NOMO-1 (cell line): ENCODE results near the gene OPCML.

ENCODE experiments used
- DNase-seq, 2 experiments: peaks; one replicate each; lab custom pipeline; 2025; ENCODE audit not compliant: unreplicated experiment in 2 of 2; lab: John Stamatoyannopoulos, UW

OPCML gene

DNA sequence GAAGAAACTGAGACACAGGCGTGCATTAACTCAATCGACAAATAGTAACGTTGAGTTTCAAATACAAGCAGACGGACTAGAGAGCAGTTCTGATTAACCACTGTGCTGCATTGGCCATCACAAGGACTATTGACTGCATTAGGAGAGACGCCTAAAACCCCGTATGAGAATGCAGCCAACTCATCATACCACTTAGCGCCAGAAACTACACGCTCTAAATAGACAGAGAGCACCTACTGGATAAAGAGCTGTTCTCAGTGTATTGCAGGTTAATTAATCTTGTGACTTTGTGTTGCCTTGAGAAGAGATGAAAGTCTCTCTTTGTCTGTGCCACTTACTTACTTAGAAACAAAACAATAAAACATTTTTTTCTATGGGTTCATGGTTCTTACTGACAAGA is 484.0 kb downstream of the OPCML start:
- no peak for DNase-seq

GRCh38 chr11:133047771-133048115 is 484.6 kb downstream of the OPCML start:
- no peak for DNase-seq

DNA sequence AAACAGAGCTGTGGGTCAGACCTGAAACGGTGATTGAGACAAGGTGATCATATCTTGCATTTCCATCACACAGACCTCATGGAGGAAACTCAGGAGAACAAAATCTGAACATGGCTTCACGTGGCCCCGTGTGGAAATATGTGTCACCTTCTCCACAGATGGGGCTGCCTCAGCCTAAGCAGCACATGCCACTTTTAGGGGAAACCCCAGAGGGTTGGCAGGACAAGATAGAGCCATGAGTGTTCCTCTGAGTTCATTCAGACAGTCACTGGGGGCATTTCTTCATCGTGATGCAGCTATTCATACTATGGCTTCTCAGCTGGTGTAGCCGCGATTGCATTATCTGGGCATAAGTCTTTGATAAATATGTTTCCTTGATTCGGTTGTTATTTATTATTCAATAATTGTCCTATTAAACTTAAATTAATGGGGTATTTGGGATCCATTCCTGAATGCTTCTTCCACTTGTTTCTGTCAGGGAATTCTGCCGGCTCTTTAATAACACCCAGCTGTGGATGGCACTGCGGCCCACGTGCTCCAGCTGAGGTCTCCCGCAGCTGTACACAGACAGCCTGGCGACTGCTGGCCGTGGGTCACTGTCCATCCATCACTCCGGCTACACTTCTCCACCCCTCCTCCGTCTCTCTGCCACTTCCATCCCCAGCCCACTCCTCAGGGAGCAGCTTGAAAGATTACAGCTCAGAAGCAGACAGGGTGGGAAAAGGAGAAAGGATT is 485.1 kb downstream of the OPCML start:
- no peak for DNase-seq

DNA sequence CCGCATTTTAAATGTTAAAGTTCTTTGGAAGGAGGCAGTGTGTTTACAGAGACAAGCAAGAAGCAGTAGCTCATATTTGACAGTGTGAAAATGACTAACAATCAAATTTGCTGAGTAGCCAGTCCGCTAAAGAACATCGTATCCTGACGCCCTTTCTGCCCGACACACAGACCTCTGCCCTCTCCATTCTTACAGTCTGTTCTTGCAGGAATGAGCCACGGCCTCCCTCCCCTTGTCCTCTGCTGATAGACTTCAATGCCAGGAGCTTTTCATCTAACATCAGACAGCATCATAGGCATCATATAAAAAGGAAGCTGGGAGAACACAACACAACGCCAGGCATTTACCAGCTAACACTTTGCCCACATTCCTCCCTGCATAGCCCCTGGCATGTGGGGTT is 486.0 kb downstream of the OPCML start:
- DNase-seq: no peak

- no peak for DNase-seq
Measured at GRCh38 chr11:133041928-133042882, 490.1 kb downstream of the OPCML start.

DNA sequence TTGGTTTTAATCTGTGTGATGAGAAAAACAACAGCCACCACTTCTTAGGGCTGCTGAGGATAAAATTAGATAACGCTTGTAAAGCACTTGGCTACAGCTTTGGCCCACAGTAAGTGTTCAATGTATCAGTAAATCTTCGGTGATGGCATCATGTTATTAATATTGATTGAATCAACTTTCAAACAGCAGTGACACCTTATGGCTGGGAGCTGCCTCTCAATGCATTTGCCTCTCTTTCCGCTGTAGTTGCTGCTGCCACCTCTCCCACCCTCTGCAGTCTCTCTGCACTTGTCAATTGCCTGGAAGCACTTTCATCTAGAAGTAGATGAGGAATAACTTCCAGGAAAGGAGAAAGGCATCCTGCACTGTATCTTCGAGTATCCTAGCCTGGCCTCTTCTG is 491.1 kb downstream of the OPCML start:
- DNase-seq: no peak

- no peak for DNase-seq
Measured at GRCh38 chr11:133040289-133040900, 491.9 kb downstream of the OPCML start.

DNA sequence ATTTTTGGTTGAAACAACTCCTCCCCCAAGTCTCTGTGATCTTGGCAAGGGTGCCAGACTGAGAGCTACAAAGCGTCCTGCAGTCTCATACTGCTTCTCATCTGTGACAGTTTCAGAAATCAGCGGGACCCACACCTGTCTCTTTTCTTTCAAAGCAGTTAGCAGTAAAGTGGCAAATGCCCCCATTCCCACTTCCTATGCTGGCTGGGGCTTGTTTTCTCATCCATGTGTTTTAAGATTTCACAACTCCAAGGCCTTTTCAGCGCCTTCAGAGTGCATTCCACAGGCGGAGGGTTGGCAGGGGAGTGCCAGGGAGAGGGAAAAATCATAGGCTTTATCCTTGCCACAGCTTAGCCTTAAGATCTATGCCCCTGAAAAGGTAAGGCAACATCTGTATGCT is 493.5 kb downstream of the OPCML start:
- DNase-seq: no peak

DNA sequence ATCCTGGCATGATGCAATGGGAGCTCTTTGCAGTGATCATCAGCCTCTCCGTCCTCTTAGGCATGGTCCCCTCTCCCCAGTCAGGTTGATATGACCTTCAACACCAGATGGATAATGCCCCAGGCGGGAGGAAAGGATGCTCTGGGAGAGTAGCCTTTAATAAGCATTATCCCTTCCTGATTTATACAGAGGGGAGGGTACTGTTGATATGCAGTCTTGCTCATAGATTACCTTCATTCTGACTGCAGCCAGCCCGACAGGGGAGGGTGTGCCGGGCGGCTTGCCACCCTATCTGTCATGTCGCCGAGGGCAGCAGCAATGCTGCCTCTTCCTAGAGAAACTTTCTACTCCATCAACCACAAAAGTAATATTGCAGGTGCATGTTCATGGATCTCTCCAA is 497.4 kb downstream of the OPCML start:
- no peak for DNase-seq

GRCh38 chr11:133029107-133029506 is 503.2 kb downstream of the OPCML start:
- no peak for DNase-seq

GRCh38 chr11:133026952-133027351 is 505.3 kb downstream of the OPCML start:
- DNase-seq: no peak

DNA sequence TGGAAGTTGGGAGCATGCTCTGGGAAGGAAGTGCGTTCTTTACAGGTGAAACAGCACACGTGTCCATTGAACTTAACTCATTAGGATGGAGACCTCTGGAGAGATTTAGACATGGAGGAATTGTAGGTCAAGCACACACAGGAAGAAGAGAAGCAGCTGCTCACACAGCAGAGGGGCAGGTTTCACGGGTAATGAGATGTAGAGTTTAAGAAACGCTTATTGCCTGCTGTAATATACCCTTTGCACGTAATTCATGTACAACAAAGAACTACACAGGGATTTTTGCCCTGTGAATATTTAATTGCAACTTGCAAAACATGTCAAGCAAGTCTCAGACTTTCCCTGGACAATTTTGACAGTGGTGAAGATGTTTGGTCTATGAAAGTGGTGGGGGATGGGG is 508.0 kb downstream of the OPCML start:
- DNase-seq: no peak

- no peak for DNase-seq
Measured at GRCh38 chr11:133023232-133023631, 509.1 kb downstream of the OPCML start.

DNA sequence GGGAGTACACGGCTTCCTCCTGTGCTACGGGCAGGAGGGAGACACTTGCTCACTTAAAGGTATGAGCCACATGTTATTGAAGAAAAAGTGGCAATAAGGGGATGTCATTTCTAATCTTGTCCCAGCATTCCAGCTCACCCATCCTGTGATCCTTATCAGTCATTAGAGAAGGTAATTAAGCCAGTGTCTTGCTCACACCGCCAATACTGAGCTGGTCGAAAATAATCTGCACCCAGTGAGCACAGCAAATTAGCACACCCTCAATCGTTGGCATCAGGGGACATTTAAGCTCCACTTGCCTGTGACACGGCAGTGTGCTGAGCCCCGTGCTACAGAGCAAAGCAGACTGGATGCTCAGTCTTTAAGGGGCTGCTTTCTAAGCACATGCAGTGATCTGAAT is 510.7 kb downstream of the OPCML start:
- DNase-seq: no peak

DNA sequence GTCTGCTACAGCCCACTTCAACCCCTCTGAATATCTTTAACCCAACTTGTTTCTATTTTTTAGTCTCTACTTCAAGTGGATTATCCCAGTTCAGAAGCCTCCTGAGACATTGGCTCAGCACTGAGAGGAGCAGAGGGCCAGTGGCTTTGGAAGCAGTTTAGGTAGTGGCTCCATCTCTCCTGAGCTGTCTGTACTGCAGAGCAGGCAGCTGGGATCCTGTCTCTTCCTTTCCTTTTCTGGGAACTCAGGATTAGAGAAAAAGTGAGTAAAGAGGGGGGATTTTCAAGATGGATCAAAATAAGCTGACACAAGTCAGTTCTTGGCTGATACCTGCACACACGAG is 512.0 kb downstream of the OPCML start:
- no peak for DNase-seq

- no peak for DNase-seq
Measured at GRCh38 chr11:133019545-133020371, 512.5 kb downstream of the OPCML start.

- DNase-seq: no peak
Measured at GRCh38 chr11:133015457-133015856, 516.8 kb downstream of the OPCML start.

DNA sequence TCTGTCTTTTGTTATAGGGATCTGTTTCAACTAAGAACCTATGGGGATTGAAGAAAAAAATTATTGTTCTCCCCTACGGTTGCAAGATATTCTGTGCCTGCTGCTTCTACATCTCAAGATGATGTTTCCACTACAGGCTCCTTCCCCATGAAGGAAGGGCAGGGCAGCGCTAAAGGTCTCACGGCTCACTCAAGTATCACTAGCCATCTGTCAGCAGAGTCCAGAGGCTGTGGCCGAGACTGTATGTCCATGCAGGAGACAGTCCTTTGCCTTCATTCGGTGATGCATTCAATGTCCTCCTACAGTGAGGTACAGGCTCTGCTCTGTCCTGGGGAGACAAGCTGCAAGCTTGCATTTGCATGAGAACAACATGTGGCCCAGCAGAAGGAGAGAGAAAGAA is 518.0 kb downstream of the OPCML start:
- no peak for DNase-seq

GRCh38 chr11:133012803-133013202 is 519.5 kb downstream of the OPCML start:
- no peak for DNase-seq

GRCh38 chr11:133011604-133012003 is 520.7 kb downstream of the OPCML start:
- no peak for DNase-seq

DNA sequence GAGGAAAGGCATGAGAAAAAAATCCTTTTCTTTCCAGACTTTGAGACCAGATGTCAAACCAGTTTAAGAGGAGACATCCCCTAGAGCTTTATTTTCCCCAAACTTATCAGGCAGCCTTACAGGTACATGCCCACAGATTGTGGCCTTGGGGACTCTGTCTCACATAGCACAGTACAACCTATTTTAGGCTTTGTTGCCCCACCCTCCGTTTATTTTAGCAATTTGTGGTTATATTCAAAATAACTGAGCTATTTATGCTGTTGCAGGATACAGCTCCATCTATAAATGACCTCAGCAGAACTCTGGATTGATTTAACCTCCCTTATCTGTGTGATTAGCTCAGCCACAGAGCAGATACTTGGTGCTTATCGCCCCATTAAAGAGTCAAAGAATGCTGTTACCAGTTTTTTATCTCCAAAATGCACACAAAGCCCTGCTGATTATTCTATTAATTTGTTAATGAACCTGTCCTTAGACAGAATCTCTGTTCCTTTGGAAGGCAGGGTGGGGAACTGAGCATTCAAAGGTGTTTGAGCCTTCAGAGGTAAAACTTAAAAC is 525.2 kb downstream of the OPCML start:
- DNase-seq: no peak
